ENCODE results near the gene LAMB4.
"Not testable (repeated sequence)": the region's sequence is repeated elsewhere in the genome, so short reads cannot be mapped to it uniquely, and the experiment has no call there.

LAMB4 gene

DNA sequence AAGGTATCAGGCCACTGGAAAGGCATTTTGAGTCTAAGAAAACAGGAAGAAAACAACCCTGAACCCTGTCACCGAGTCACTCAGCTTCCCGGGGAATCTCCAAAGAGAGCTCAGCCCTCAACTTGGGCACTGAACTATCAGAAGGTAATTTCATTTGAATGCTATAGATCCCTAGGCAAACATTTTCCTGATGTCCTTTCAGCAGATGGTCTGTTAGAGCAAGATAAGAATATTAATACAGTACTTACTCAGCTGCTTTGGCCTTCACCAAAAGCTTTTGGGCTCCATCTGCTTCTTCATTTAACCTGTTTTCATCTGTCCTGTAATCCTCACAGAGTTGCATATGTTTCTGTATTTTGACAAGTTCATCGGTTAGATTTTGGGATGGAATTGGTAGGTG is 93.0 kb downstream of the LAMB4 start:
- WGBS, 2 experiments, result 92 to 96% methylated on average over 3 of the region's 3 CpGs
- H3K4me3 ChIP-seq (ENCODE audit: insufficient read depth, low read depth, low read length), result no peak overlapping the region

DNA sequence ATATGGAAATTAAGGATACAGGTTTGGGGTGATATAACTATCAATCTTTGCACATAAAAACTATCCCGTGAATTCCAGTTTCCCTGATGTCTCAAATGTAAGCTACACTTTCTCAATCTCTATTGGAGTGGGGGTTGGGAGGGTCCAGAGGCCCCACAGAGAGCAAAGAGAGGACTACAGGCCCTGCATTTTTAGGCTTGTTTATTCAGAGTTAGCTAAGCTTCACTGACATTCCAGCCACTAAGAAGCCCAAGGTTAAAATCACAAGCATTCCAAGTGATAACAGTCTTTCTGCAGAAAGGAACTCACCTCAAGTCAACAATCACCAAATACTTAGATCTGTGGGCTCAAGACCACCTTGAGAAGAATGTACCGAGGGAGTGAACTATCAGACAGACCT is 95.6 kb downstream of the LAMB4 start:
- Histone ChIP-seq H3K4me3 (ENCODE audit: insufficient read depth, low read depth, low read length) (no peak overlapping the region), H3K9me3 (ENCODE audit: control insufficient read depth, low read length) (no peaks in the 10 kb centered on the region), H3K27me3 (ENCODE audit: control insufficient read depth, insufficient read depth, low read length, poor library complexity, severe bottlenecking) (no peaks in the 10 kb centered on the region), H3K36me3 (ENCODE audit: control insufficient read depth, insufficient read depth, low read length) (no peaks in the 10 kb centered on the region), H3K4me1 (ENCODE audit: control insufficient read depth, insufficient read depth, low read length) (no peaks in the 10 kb centered on the region), H3K27ac (ENCODE audit: insufficient read depth, low read depth, low read length, poor library complexity, severe bottlenecking) (no peak overlapping the region)
- 50 to 100% methylated on average over 1 to 2 of the region's 2 CpGs for WGBS, 2 experiments

More for the DNA sequence above, 93.0 kb downstream of the LAMB4 start:
- no peak overlapping the region for H3K27ac ChIP-seq (ENCODE audit: insufficient read depth, low read depth, low read length, poor library complexity, severe bottlenecking)
- no peaks in the 10 kb centered on the region for H3K27me3 ChIP-seq (ENCODE audit: control insufficient read depth, insufficient read depth, low read length, poor library complexity, severe bottlenecking)
- no peaks in the 10 kb centered on the region for H3K36me3 ChIP-seq (ENCODE audit: control insufficient read depth, insufficient read depth, low read length)
- H3K9me3 ChIP-seq (ENCODE audit: control insufficient read depth, low read length), result no peaks in the 10 kb centered on the region
- H3K4me1 ChIP-seq (ENCODE audit: control insufficient read depth, insufficient read depth, low read length), result no peaks in the 10 kb centered on the region

DNA sequence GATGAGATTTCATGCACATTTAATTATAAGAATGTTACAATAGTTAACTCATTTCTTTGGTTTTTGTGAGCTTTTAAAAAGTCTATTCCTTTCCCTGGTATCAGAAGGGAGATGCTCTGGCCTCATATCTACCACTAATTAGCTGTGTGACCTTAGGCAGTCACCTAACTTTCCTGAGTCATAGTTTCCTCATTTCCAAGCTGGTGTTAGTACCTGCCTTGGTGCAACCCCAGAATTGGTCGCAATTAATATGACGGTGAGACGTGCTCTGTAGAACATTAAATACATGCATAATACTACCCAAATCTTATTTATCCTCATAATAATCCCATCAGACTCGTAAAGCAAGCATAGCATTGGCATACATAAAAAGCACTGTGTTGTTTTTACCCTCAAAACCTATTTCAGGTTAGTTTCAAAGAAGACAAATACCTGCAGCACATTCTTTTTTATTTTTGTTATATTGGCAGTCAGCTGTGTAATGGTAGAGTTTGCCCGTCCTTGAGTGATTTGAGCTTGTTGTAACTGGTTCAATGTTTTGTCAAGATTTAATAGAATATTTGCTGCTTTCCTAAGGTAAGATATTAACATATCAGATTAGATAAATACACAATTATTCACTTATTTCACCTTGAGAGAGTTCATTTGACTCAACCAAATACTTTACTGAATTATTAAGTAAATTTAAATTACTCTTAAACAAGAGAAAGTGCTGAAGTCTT is 96.2 kb downstream of the LAMB4 start:
- 89 to 92% methylated on average over 5 of the region's 5 CpGs for WGBS, 2 experiments
- H3K9me3 ChIP-seq (ENCODE audit: control insufficient read depth, low read length), result no peaks in the 10 kb centered on the region
- H3K4me1 ChIP-seq (ENCODE audit: control insufficient read depth, insufficient read depth, low read length), result no peaks in the 10 kb centered on the region
- H3K27ac ChIP-seq (ENCODE audit: insufficient read depth, low read depth, low read length, poor library complexity, severe bottlenecking), result no peak overlapping the region
- H3K36me3 ChIP-seq (ENCODE audit: control insufficient read depth, insufficient read depth, low read length), result no peaks in the 10 kb centered on the region
- H3K27me3 ChIP-seq (ENCODE audit: control insufficient read depth, insufficient read depth, low read length, poor library complexity, severe bottlenecking), result no peaks in the 10 kb centered on the region
- no peak overlapping the region for H3K4me3 ChIP-seq (ENCODE audit: insufficient read depth, low read depth, low read length)

DNA sequence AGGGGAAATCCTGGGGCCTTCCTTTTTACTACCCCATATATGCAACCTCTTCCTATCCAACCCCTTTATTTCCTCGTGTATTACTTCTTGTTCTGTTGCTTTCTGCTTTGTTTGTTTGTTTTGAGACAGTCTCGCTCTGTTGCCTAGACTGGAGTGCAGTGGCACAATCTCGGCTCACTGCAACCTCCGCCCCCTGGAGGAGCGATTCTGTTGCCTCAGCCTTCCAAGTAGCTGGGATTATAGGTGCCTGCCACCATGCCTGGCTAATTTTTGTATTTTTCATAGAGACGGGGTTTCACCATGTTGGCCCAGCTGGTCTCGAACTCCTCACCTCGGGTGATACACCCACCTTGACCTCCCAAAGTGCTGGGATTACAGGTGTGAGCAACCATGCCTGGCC is 96.9 kb downstream of the LAMB4 start:
- not testable (repeated sequence) for H3K27ac ChIP-seq (ENCODE audit: insufficient read depth, low read depth, low read length, poor library complexity, severe bottlenecking); H3K27me3 ChIP-seq (ENCODE audit: control insufficient read depth, insufficient read depth, low read length, poor library complexity, severe bottlenecking); H3K4me1 ChIP-seq (ENCODE audit: control insufficient read depth, insufficient read depth, low read length); H3K4me3 ChIP-seq (ENCODE audit: insufficient read depth, low read depth, low read length); H3K9me3 ChIP-seq (ENCODE audit: control insufficient read depth, low read length); H3K36me3 ChIP-seq (ENCODE audit: control insufficient read depth, insufficient read depth, low read length)
- WGBS, 2 experiments, result 85 to 86% methylated on average over 8 of the region's 8 CpGs

DNA sequence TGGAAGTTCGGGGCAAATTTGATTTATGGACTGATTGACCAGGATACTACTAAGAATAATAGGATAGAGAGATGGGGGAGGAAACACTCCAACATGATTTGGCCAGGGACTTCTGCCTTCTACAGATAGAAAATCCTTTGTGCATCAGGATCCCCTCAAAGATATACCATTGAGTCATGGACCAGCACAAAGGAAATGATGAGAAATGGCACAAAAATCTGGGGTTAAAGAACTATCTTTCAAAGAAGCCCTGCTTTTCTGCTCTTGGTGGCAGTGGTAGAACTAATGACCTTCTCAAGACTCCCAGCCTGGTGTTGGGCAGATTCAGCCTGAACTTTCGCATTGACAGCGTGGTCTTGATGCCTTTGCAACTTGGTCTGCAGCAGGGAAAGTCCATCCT is 99.6 kb downstream of the LAMB4 start:
- Histone ChIP-seq H3K9me3 (ENCODE audit: control insufficient read depth, low read length) (no peaks in the 10 kb centered on the region), H3K4me3 (ENCODE audit: insufficient read depth, low read depth, low read length) (no peak overlapping the region), H3K36me3 (ENCODE audit: control insufficient read depth, insufficient read depth, low read length) (no peaks in the 10 kb centered on the region), H3K27ac (ENCODE audit: insufficient read depth, low read depth, low read length, poor library complexity, severe bottlenecking) (no peak overlapping the region), H3K27me3 (ENCODE audit: control insufficient read depth, insufficient read depth, low read length, poor library complexity, severe bottlenecking) (no peaks in the 10 kb centered on the region), H3K4me1 (ENCODE audit: control insufficient read depth, insufficient read depth, low read length) (no peaks in the 10 kb centered on the region)
- 92% methylated on average over 3 of the region's 3 CpGs for WGBS, 2 experiments

DNA sequence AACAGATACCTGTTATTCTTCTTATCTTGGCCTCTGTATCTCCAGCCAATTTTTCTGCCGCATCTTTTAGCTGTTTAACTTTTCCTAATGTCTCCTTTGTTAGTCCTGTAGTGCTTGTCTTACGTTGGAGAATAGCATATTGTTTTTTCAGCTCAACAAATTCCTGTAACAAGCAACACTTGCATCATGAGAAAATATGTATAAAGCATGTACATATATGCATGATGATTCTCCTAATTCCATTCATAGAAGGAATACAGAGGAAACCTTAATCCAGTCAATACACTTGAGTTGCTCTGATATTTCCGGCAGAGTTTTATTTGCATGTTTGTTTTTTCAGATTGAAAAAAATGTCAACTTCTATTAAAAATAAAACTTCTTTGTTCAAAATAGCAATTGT is 101.1 kb downstream of the LAMB4 start:
- WGBS, 2 experiments, result 100% methylated on average over 2 of the region's 3 CpGs
- no peak overlapping the region for H3K27ac ChIP-seq (ENCODE audit: insufficient read depth, low read depth, low read length, poor library complexity, severe bottlenecking)
- no peaks in the 10 kb centered on the region for H3K36me3 ChIP-seq (ENCODE audit: control insufficient read depth, insufficient read depth, low read length)
- H3K9me3 ChIP-seq (ENCODE audit: control insufficient read depth, low read length), result no peaks in the 10 kb centered on the region
- no peak overlapping the region for H3K4me3 ChIP-seq (ENCODE audit: insufficient read depth, low read depth, low read length)
- no peaks in the 10 kb centered on the region for H3K27me3 ChIP-seq (ENCODE audit: control insufficient read depth, insufficient read depth, low read length, poor library complexity, severe bottlenecking)
- H3K4me1 ChIP-seq (ENCODE audit: control insufficient read depth, insufficient read depth, low read length), result no peaks in the 10 kb centered on the region

DNA sequence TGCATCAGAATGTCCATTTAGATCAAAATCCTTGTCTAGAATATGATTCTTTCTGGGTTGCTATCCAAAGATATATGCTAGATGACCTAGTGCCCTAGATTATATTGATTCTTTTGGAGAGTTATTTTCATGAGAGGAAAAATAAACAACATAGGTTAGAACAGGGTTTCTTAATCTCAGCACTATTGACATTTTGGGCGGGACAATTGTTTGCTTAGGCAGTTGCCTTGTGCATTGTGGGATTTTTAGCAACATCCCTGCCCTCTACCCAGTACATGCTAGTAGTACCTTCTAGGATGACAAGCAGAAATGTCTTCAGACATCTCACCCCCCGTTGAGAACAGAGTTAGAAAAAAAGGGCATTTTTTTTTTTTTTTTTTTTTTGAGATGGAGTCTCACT is 102.0 kb downstream of the LAMB4 start:
- 83 to 94% methylated on average over 2 of the region's 2 CpGs for WGBS, 2 experiments
- Histone ChIP-seq H3K9me3 (ENCODE audit: control insufficient read depth, low read length) (no peaks in the 10 kb centered on the region), H3K4me1 (ENCODE audit: control insufficient read depth, insufficient read depth, low read length) (no peaks in the 10 kb centered on the region), H3K4me3 (ENCODE audit: insufficient read depth, low read depth, low read length) (no peak overlapping the region), H3K36me3 (ENCODE audit: control insufficient read depth, insufficient read depth, low read length) (no peaks in the 10 kb centered on the region), H3K27ac (ENCODE audit: insufficient read depth, low read depth, low read length, poor library complexity, severe bottlenecking) (no peak overlapping the region), H3K27me3 (ENCODE audit: control insufficient read depth, insufficient read depth, low read length, poor library complexity, severe bottlenecking) (no peaks in the 10 kb centered on the region)

DNA sequence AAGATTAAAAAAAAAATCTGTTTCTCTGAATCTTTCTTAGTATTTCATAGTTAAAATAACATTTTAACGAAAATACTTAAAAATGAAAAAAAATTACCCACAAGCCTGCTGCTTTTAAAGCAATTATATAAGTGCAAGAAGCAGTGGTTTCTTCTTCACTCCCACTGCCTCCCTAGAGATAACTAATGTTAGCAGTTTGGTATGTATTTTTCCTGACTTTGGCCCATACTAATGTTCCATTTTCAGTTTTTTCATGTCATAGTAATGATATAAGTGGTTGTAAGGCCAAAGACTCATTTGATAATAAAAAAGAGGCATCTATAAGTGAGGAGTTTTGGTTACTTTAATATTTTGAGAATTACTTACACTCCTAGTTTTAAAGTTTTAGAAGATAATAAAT is 102.9 kb downstream of the LAMB4 start:
- Histone ChIP-seq H3K4me1 (ENCODE audit: control insufficient read depth, insufficient read depth, low read length) (no peaks in the 10 kb centered on the region), H3K9me3 (ENCODE audit: control insufficient read depth, low read length) (no peaks in the 10 kb centered on the region), H3K27ac (ENCODE audit: insufficient read depth, low read depth, low read length, poor library complexity, severe bottlenecking) (no peak overlapping the region), H3K27me3 (ENCODE audit: control insufficient read depth, insufficient read depth, low read length, poor library complexity, severe bottlenecking) (no peaks in the 10 kb centered on the region), H3K4me3 (ENCODE audit: insufficient read depth, low read depth, low read length) (no peak overlapping the region), H3K36me3 (ENCODE audit: control insufficient read depth, insufficient read depth, low read length) (no peaks in the 10 kb centered on the region)
- WGBS, 2 experiments, result 100% methylated on average over 1 of the region's 1 CpG; no CpG with 5 or more reads in 1 of the 2 experiments

DNA sequence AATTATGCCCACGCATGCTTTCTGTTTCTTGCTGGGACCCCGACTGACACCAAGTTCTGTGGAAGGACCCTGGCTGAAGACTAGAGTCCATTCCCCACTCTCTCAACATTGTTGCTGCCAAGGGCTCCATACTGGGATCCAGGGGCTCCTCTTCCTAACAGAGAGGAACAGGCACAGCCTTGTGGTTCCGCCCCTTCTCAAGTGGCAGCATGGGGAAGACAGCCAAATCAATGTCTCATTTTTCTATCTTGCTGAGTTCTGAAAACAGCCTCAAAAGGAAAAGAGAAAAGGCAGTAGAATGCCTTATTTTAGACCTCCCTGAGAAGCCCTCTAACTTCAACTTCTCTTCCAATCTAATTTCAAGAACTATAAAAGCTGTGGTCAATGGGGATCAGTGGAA is 103.5 kb downstream of the LAMB4 start:
- Histone ChIP-seq H3K27me3 (ENCODE audit: control insufficient read depth, insufficient read depth, low read length, poor library complexity, severe bottlenecking) (no peaks in the 10 kb centered on the region), H3K27ac (ENCODE audit: insufficient read depth, low read depth, low read length, poor library complexity, severe bottlenecking) (no peak overlapping the region), H3K36me3 (ENCODE audit: control insufficient read depth, insufficient read depth, low read length) (no peaks in the 10 kb centered on the region), H3K4me3 (ENCODE audit: insufficient read depth, low read depth, low read length) (no peak overlapping the region), H3K9me3 (ENCODE audit: control insufficient read depth, low read length) (no peaks in the 10 kb centered on the region), H3K4me1 (ENCODE audit: control insufficient read depth, insufficient read depth, low read length) (no peaks in the 10 kb centered on the region)
- 89 to 94% methylated on average over 3 of the region's 3 CpGs for WGBS, 2 experiments

DNA sequence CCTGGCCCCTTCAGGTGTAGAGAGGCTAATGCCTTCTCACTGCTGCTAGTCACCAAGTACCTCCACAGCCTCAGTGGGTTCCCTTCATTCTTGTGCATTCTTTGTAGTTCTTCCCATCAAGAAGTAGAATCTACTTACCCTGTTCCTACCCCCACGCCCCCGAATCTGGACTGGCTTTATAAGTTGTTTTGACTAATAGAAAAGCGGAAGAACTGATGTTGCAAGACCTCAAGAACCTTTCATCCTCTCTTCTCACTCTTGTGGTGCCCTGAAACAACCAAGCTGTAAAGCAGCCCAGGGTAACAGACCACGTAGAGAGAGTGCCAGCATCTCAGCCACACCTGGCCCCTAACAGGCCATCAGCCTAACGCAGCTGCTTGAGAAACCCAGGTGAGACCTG is 104.0 kb downstream of the LAMB4 start:
- no peaks in the 10 kb centered on the region for H3K4me1 ChIP-seq (ENCODE audit: control insufficient read depth, insufficient read depth, low read length)
- no peak overlapping the region for H3K4me3 ChIP-seq (ENCODE audit: insufficient read depth, low read depth, low read length)
- no peaks in the 10 kb centered on the region for H3K36me3 ChIP-seq (ENCODE audit: control insufficient read depth, insufficient read depth, low read length)
- WGBS, 2 experiments, result 90 to 97% methylated on average over 5 of the region's 5 CpGs
- no peaks in the 10 kb centered on the region for H3K9me3 ChIP-seq (ENCODE audit: control insufficient read depth, low read length)
- H3K27ac ChIP-seq (ENCODE audit: insufficient read depth, low read depth, low read length, poor library complexity, severe bottlenecking), result no peak overlapping the region
- H3K27me3 ChIP-seq (ENCODE audit: control insufficient read depth, insufficient read depth, low read length, poor library complexity, severe bottlenecking), result no peaks in the 10 kb centered on the region

DNA sequence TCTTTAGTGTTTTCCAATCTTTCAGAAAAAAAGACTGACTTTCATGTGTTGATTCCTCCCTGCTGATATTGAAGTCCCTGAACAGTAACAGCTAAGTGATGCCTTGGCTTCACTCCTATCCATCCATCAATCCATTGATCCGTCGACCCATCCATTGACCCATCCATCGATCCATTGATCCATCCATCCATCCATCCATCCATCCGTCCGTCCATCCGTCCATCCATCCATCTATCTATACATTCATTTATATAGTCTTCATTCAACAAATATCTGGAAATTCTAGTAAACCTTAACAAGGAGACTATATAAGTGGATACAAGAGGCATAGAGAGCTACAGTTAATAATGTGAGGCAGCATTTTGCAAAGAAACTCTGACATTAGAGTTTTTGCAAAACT is 105.6 kb downstream of the LAMB4 start:
- no peak overlapping the region for H3K4me3 ChIP-seq (ENCODE audit: insufficient read depth, low read depth, low read length)
- no peaks in the 10 kb centered on the region for H3K36me3 ChIP-seq (ENCODE audit: control insufficient read depth, insufficient read depth, low read length)
- H3K27me3 ChIP-seq (ENCODE audit: control insufficient read depth, insufficient read depth, low read length, poor library complexity, severe bottlenecking), result no peaks in the 10 kb centered on the region
- WGBS, 2 experiments, result 93 to 96% methylated on average over 6 of the region's 6 CpGs
- no peak overlapping the region for H3K27ac ChIP-seq (ENCODE audit: insufficient read depth, low read depth, low read length, poor library complexity, severe bottlenecking)
- H3K9me3 ChIP-seq (ENCODE audit: control insufficient read depth, low read length), result no peaks in the 10 kb centered on the region
- H3K4me1 ChIP-seq (ENCODE audit: control insufficient read depth, insufficient read depth, low read length), result no peaks in the 10 kb centered on the region

All from ectodermal cell (in vitro differentiated cells).